ENCODE data around the gene MYH10. TPM values are rescaled to one million over a fixed set of nuclear protein-coding genes. Genes with fewer than 3 reads are reported as not detected.

MYH10 gene
- total RNA-seq, 1 experiment from 2014 or later: 1.6 TPM

DNA sequence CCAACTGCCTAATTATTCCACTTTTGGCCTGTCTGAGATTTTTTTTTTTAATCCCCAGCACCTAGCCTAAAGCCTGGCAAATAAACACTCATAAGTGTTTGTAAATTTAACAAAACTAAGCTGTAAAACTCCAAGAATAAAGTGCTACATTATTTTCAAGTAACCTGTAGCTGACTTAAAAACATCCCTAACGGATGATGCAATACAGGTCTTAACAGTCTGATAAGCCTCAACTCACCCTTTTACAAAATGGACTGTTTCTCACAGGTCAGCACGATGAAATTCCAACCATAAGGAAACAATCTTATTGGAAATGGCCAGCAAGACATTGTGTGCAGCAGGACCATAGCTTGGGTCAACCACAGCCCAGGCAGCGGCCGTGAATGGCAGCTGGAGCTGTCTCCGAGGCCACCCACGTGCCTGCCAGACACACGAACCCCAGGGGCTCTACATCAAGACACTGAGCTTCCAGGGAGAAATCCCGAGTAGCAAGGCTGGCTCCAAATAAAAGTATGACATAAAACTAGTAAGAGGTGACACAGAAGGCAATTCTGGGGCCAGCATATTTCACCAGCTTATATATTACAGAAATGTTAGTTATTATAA is 135.9 kb downstream of the MYH10 start:
- H3K4me2 ChIP-seq: no peak overlapping the region
- no peak overlapping the region for H2AFZ ChIP-seq
- H3K27me3 ChIP-seq (ENCODE audit: insufficient read depth, low read depth): no peaks in the 10 kb centered on the region
- intact Hi-C loops (cut with micrococcal nuclease; ENCODE audit: unreplicated experiment): no loop called here
- no peaks in the 10 kb centered on the region for H3K4me1 ChIP-seq (replicated peaks; ENCODE audit: insufficient read depth)
- H3K79me2 ChIP-seq (ENCODE audit: low read depth): no peaks in the 10 kb centered on the region
- TF ChIP-seq, protein P1, sequence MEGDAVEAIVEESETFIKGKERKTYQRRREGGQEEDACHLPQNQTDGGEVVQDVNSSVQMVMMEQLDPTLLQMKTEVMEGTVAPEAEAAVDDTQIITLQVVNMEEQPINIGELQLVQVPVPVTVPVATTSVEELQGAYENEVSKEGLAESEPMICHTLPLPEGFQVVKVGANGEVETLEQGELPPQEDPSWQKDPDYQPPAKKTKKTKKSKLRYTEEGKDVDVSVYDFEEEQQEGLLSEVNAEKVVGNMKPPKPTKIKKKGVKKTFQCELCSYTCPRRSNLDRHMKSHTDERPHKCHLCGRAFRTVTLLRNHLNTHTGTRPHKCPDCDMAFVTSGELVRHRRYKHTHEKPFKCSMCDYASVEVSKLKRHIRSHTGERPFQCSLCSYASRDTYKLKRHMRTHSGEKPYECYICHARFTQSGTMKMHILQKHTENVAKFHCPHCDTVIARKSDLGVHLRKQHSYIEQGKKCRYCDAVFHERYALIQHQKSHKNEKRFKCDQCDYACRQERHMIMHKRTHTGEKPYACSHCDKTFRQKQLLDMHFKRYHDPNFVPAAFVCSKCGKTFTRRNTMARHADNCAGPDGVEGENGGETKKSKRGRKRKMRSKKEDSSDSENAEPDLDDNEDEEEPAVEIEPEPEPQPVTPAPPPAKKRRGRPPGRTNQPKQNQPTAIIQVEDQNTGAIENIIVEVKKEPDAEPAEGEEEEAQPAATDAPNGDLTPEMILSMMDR (conservative IDR thresholded peaks at IDR 0.05): no peak
- TF ChIP-seq EZH2 (IDR thresholded peaks at IDR 0.05; ENCODE audit: low read depth): no peak
- no peak overlapping the region for H3K27ac ChIP-seq
- H3K36me3 ChIP-seq (ENCODE audit: low read depth): no peaks in the 10 kb centered on the region
- ChIA-PET CTCF (no interaction called here), POLR2A (ENCODE audit: unreplicated experiment) (interaction anchor here (0.5 kb wide), 1 partner anchor 284 kb away, joined by 11 read pairs; the partner anchor contains the start of gene AURKB)
- H3F3A ChIP-seq (ENCODE audit: insufficient read depth, low read depth): no peaks in the 10 kb centered on the region
- H3K9me3 ChIP-seq (ENCODE audit: insufficient read depth, low read depth): no peaks in the 10 kb centered on the region
- no peaks in the 10 kb centered on the region for H4K20me1 ChIP-seq (ENCODE audit: insufficient read depth)
- no peak for DNase-seq
- H3K4me3 ChIP-seq: no peak overlapping the region
- no peaks in the 10 kb centered on the region for H3K9me2 ChIP-seq (ENCODE audit: insufficient read depth)
- no TSS peak for BruUV-seq (replicated peaks)

- ChIA-PET CTCF (no interaction called here), POLR2A (ENCODE audit: unreplicated experiment) (interaction anchor here (0.5 kb wide), 1 partner anchor 284 kb away, joined by 11 read pairs; the partner anchor contains the start of gene AURKB)
- Histone ChIP-seq H3K27me3 (ENCODE audit: insufficient read depth, low read depth) (no peaks in the 10 kb centered on the region), H3K4me1 (replicated peaks; ENCODE audit: insufficient read depth) (no peaks in the 10 kb centered on the region), H3K4me3 (no peak overlapping the region), H3K9me2 (ENCODE audit: insufficient read depth) (no peaks in the 10 kb centered on the region), H3K9me3 (ENCODE audit: insufficient read depth, low read depth) (no peaks in the 10 kb centered on the region), H3K4me2 (no peak overlapping the region), H2AFZ (no peak overlapping the region), H3K27ac (no peak overlapping the region), H3F3A (ENCODE audit: insufficient read depth, low read depth) (no peaks in the 10 kb centered on the region), H4K20me1 (ENCODE audit: insufficient read depth) (no peaks in the 10 kb centered on the region), H3K79me2 (ENCODE audit: low read depth) (no peaks in the 10 kb centered on the region), H3K36me3 (ENCODE audit: low read depth) (no peaks in the 10 kb centered on the region)
- intact Hi-C loops (cut with micrococcal nuclease; ENCODE audit: unreplicated experiment): no loop called here
- no peak for DNase-seq
- no peak for TF ChIP-seq EZH2 (IDR thresholded peaks at IDR 0.05; ENCODE audit: low read depth)
- TF ChIP-seq, protein P1 (conservative IDR thresholded peaks at IDR 0.05): no peak
- no TSS peak for BruUV-seq (replicated peaks)
Observed at GRCh38 chr17:8494021-8494420, 136.5 kb downstream of the MYH10 start.

GRCh38 chr17:8492121-8492520 is 138.4 kb downstream of the MYH10 start:
- TF ChIP-seq EZH2 (IDR thresholded peaks at IDR 0.05; ENCODE audit: low read depth): no peak
- TF ChIP-seq, protein P1 (conservative IDR thresholded peaks at IDR 0.05): no peak
- no peak overlapping the region for H2AFZ ChIP-seq
- no TSS peak for BruUV-seq (replicated peaks)
- no peaks in the 10 kb centered on the region for H3K9me3 ChIP-seq (ENCODE audit: insufficient read depth, low read depth)
- no peaks in the 10 kb centered on the region for H3F3A ChIP-seq (ENCODE audit: insufficient read depth, low read depth)
- DNase-seq: no peak
- H3K4me2 ChIP-seq: no peak overlapping the region
- H3K4me1 ChIP-seq (replicated peaks; ENCODE audit: insufficient read depth): no peaks in the 10 kb centered on the region
- no peaks in the 10 kb centered on the region for H3K9me2 ChIP-seq (ENCODE audit: insufficient read depth)
- H3K27me3 ChIP-seq (ENCODE audit: insufficient read depth, low read depth): no peaks in the 10 kb centered on the region
- H3K79me2 ChIP-seq (ENCODE audit: low read depth): no peaks in the 10 kb centered on the region
- H3K4me3 ChIP-seq: no peak overlapping the region
- H4K20me1 ChIP-seq (ENCODE audit: insufficient read depth): no peaks in the 10 kb centered on the region
- CTCF ChIA-PET: no interaction called here
- H3K36me3 ChIP-seq (ENCODE audit: low read depth): no peaks in the 10 kb centered on the region
- H3K27ac ChIP-seq: no peak overlapping the region
- POLR2A ChIA-PET (ENCODE audit: unreplicated experiment): no interaction called here
- intact Hi-C loops (cut with micrococcal nuclease; ENCODE audit: unreplicated experiment): no loop called here

Data from PC-9 (cell line).